Stimulated activated CD4-positive, alpha-beta T cell treated with anti-CD3 and anti-CD28 coated beads, Interleukin-15, amount 100 ng/mL, for 48 hours (primary cell): Measurements from ENCODE around the gene NLGN1.

ENCODE experiments used
- DNase-seq, 2 donors: peaks; one replicate each; pipeline ENCODE4 v3.0.0-alpha.2; 2020; ENCODE audit warnings: low read depth in 2 of 2

NLGN1 gene

DNA sequence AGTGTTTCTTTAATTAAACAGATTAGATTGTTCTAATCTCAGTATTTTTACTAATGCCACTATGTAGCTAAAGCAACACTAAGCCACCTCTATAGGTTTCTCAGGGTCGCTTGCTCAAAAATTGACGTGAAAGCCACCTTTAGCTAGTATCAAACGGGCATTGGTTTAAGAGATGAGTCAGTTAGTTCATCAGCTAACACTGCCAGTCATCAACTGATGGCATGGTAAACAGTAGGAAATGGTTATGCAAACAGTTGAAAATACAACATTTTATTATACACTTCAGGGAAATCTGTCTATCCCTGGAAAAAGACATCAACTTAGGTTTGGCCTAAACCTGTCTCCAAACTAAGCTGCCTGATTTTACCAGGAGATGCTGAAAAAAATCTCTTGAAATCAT, 879.3 kb downstream of the NLGN1 start:
- no peak for DNase-seq

DNA sequence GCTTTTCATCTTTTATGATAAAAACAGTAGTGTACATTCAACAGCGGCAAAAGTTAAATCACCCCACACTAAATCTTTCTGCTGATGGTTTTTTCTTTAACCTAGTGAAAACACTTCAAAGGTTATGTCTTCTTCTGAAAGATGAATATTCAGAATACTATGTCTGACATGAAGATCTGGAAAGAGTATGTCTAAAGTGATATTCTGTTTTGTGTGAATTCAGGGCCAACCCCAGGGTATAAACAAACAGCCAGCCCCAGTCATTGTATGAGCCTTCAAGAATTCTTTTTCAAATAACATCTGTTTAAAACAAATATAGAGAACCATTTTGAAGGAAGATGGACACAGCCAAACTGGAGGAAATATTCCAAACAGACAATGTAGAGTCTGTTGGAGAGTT, 880.5 kb downstream of the NLGN1 start:
- DNase-seq = no peak

DNA sequence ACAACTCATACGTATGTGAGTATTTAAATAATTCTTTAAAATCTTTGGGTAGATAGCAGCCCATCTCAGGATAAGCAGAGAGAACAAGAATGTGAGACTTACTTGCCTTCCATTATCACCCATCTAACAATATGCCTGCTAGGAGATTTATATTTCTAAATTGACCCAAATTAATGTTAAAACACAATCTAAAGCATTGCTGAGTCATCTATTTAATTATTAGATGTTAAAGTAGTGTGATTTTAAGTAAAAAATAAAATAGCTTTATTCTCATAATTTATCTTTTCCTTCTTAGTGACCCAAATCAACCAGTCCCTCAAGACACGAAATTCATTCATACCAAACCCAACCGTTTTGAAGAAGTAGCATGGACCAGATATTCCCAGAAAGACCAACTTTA, 882.6 kb downstream of the NLGN1 start:
- DNase-seq = no peak

DNA sequence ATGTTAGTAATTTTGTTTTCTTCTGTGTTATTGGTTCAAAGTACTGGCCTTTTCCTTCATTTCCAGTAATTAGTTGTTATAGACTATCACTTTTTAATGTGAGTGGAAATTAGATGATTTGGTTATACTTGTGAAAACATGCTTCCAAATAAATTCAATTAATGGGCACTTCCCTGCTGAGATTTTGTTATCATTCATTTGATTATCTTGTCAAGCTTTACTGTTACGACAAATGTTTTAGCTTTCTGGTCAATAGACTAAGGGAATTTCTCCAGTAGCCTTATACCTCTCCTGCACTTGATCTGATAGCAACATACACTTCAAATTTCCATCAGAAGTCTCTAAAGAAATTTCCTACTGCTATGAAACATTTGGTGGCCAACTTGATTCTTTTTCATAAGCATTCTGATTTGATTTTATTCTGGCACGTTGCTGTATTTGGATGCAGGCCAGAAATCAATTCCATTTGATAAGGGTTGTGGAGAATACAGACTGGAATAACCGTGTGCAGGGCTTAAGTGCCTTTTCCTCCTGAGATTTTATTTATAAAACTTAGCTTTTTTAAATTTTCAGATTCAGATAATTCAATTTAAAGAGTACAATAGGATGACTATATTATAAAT, 887.8 kb downstream of the NLGN1 start:
- DNase-seq = no peak

DNA sequence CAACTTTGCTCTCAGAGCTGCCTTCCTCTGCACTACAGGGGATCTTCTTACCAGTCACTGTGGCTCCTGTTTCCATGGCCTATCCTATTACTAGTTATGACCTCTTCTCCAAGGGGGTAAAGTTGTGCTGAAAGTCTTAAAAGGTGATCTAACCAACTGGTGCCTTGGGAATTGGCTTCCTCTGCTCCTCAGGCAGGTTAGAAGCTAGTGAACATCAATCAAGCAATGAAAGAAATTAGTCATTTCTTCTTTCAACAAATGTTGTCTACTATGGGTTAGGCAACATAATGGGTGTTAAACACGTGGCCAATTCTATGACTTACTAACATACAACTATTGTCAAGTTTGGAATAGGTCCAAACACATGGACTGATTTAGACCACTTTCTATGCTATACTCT, 890.2 kb downstream of the NLGN1 start:
- DNase-seq = no peak

DNA sequence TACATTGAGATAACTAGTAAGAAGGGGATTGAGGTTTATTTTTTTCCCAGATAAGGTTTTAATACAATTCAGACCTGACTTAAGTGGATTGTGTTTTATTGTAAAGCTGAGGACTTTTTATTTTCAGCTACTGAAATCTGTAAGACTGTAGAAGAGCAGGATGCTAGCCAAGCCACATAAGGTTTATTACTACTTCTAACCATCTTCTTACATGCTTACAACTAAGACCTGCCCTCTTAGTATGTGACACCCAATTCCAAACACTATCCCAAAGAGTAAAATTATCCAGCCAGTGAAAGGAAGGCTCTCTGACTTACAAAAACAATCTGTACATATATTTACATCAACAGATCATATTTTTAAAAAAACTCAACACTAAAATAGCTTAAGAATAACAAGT, 897.1 kb downstream of the NLGN1 start:
- DNase-seq = no peak

DNA sequence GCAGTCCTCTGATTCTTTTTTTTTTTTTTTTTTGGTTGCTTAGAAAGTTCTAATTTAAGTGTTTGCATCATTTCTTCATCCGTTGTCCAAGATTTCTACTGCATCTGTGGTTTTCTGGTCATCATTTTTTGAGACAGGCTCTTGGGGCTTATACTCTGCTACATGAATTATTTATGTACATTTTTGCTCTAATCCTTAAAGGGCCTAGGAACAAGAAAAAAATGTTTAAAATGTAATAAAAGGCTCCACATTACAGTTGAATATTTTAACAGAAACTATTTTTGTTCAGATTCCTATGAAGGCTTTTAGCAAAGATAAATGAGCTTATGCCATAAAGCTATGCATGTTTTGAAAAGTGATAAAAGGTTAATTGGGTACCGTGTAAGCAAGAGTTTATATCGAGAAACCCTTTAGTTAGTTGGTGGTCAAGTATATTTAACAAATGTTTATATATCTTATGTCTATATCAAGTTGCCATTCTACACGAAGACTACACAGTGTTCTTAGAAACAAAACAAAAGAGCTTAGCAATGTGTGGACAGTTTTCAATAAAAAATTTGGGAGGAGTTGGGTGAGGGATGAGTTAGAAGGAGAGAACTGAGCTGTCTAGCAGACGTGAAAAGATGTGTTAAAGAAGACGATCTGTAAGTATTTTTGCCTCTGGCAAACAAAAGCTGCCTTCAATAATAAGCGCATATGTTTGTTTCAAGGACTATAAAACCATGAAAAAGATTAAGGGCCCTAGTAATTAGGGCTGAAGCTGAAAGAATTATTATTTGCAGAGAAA, 898.0 kb downstream of the NLGN1 start:
- no peak for DNase-seq

DNA sequence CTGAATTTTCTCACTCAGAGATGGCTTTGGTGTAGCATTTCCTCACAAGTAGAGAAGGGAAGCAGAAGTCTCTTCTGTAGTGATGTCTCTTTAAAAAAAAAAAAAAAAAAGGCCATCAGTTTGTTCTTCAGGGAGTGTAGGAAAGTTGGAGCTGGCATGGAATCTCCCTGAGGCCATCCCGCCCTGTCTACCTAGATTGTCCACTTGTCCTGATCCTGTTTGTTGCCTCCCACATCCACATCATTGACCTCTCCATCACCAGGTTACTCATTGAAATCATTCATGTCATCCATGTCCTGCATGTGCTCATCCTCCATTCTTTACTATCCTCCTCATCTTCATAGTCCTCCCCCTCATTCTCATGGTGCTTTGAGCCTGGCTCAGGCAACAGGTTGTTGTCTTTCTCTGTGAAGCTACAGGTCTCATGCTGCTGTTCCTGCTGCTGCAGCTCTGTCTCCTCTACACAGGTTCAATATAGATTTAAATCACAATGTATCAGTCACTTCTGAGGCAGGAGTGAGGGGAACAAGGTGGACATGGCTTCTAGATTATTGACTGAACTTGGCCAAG, 905.3 kb downstream of the NLGN1 start:
- no peak for DNase-seq

DNA sequence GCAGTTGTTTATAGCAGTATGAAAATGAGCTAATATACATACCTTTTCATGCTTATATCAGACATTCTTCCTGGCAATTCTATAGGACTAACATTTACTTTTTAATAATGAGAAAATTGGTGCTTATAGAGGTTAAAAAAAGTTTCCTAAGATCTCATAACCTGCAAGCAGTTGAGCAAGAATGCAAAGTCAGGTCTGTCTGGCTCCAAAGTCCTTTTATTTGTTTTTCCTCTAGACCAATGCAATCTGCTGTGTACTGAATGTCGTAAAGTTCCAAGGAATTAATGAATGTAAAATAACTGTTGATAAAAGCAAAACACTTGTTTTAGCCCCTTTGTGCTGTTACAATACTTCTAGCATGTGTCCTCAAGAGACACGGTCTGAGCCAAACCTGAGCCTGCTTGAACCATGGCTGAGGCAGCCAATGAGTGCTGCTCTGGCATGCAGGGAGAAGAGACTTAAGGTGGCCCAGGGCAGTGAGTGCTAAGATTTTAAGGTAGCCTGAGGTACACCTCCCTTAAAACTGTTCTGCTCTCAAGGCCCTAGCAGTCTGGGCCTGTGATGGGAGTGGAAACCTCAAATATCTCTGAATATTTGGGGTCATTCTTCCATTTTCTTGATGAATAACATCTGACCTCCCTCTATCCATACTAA, 906.5 kb downstream of the NLGN1 start:
- no peak for DNase-seq

DNA sequence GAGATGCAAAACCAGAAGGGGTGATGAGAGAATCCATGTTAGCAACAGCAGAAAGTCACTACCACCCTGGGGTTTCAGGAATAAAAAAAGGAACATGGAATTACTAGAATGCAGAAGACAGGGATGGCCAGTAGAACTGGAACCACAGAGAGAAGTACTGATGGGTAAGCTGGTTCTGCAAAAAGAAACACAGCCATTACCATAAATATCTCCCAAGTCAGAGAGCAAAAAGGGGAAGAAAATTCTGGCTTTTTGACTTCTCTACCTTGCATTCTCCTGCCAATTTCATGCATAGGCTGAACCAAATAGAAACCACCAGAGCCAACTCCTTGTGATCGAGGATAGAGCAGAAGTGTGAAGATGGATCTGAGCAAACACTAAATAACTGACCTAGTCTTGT, 911.2 kb downstream of the NLGN1 start:
- DNase-seq = no peak

DNA sequence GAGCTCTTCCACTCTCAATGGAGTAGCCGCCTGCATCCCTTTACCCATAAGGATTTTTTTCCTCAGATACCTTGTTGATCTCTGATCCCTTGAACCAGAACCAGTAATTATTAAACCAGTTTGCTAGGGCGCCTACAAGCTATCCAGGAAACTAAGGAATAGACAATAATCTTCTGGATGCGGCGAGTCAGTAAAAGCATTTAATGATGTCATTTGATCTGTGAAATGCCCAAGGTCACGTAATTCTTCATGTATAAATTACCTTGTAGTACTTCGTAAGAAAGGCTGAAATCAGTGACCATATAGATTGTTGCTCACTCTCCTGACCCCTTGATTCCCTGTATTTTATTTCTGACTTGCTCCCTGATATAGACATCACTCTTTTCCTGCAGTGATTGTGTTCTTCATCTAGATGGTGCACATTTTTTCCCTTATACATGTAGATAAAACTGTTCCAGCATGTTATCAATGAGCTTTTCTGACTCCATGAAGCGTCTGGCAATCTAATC, 913.0 kb downstream of the NLGN1 start:
- DNase-seq = no peak

DNA sequence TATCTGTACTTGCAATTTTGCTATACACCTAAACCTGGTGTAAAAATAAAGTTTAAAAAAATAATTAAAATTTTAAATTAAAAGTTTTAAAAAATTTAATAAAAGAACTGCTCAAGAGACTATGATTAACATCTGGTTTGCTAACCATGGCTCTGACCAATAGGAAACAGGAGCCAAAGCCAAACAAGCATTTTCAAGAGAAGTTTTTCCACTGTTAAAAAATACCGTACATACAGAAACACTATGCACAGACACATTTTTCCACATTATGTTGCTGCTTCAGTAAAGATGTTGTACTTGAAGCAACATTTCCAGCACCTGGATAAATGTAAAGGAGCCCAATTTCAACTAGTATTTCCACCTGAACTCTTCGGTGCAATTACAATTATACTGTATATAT, 917.7 kb downstream of the NLGN1 start:
- no peak for DNase-seq

DNA sequence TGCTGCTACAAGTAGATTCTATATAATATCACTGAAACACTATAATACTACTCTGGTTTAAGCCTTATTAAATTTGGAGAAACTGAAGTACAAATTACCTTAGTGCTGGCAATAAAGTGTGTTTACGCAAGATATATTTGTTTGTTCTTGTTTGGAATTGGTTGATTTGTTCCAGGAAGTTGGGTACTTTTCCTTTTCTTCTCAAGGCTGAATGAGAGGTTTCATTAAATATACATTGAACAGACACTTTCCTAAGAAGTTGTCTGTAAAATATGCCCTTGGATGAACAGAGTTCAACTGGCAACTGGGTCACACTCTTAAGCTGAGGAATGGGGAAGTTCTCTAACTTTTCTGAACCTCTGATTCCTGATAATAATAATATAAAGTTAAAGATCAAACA, 919.5 kb downstream of the NLGN1 start:
- DNase-seq = no peak

DNA sequence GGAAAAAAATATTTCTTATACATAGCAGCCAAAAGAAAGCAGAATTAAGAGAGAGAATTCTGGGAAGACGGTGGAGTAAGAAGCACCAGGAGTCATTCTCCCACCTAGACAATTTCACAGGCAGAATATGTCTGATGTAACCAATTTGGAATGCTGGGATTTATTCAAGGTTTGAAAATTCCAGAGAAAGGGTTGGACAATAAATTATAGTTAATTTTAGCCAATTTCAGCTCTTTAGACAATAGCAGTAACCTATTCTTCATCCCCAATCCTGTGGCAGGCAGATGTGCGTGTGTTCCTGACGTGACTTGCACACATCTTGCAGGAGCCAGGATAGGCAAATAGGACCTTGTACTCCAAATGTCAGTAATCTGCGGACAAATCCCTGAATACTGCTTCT, 920.6 kb downstream of the NLGN1 start:
- no peak for DNase-seq

DNA sequence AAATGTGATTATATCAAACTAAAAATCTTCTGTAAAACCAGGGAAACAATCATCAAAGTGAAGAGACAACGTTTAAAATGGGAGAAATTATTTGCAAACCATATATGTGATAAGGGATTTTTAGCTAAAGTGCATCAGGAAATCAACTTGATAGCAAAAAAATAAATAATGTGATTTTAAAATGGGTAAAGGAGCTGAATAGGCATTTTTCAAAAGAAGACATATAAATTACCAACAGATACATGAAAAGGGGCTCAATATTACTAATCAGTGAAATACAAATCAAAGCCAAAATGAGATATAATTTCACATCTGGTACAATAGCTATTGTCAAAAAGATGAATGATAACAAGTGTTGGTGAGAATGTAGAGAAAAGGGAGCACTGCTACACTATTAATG, 924.0 kb downstream of the NLGN1 start:
- no peak for DNase-seq

DNA sequence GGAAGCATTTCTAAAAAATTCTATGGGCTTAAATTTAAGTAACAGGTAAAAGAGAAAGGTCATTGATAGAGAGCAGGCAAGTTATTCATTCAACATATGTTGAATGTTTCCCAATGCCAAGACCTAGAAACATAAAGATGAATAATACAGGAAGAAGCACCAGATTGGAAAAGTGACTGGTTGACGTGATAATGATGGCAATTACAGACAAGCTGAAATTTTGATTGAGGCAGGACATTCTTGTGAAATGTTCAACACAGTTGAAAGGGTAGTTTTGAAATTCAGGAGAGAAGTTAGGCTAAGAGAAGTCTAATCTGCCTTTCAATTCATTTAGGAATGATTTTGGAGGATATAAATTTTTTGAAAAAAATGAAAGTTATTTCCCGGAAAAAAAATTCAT, 925.2 kb downstream of the NLGN1 start:
- DNase-seq = no peak

DNA sequence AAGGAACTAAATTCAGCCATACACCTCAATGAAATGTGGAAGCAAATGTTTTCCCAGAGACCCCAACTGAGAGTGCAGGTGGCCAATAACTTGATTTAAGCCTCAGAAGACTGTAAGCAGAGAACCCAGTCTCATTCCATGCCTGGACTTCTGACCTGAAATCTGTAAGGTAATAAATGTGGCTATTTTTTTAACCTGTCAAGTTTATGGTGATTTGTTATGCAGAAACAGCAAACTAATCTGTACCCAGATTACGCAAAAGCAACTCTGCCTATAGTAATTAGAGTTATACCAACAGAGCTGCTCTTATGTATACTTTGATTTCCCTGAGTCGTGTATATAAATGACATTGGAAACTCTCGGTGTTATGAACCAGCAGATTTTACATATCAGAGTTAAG, 927.6 kb downstream of the NLGN1 start:
- no peak for DNase-seq

DNA sequence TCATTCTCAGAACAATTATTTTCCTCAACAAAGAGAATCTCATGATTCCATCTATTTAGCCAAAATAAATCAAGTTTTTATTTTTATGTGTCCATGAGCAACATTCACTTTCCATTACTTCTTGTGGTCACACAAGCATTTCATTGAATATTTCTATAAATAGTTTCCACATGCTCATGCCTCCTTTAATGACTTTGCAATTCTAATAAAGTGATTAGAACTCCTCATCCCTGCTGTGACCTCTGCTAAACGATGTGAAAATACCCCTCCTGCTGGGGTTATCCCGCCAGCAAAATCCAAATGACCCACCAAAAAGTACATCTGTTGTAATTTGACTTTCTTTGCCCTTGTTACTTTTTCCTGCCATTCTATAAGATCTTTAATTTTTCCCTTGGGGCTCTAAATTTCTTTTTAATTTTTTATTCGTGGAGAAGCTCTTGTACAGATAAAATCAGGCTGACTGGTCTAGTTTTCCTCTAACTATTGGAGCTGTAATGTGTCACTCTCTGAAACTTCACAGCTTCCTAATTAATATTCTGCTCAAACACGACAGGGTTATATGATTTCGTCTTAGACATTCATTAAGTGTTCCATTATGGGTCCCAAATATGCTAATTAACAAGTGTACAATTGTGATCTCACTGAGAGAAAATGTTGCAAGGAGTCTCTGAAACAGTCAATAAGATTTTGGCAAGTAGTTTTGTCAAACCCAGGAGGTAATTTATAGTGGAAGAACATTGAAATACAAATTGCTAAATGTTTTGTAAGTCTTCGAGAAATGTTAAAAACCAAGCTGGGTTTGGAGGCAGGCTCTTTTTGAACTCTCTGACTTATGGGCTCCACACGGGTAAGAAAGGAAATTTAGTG, 928.5 kb downstream of the NLGN1 start:
- DNase-seq = no peak

DNA sequence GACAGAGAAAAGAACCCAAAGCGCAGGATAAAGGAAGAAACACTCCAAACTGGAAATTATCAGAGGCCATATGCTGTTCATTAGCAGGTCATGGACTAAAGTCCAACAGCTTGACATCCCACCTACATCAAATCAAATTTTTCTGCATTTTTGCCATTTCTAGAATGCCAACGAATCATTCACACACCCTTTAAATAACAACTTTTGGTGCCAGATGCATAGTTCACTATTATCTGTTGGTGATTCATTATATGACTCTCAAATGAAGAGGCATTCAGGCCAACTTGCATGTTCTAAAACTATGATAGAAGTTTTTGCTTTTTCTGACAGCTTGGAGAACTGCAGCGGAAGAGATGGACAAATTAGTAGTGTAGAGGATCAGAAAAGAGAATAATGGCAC, 931.8 kb downstream of the NLGN1 start:
- no peak for DNase-seq

DNA sequence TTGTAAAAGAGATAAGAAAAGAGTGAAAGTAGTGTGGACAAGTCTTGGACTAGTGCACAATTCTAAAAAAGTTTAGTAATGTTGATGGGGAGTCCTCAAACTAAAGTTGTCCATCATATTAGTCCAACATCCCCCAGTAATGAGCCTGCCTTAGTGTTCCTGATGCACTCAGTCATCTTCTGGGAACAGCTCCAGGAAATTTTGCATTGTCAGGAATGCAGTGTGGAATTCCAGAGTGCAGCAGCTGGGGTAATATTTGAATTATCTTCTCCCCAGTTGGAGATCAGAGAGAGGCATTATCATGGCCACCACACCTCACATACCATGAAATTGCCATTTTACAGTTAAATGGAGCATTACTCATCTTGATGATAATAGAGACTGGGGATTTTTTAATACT, 932.8 kb downstream of the NLGN1 start:
- DNase-seq = no peak

DNA sequence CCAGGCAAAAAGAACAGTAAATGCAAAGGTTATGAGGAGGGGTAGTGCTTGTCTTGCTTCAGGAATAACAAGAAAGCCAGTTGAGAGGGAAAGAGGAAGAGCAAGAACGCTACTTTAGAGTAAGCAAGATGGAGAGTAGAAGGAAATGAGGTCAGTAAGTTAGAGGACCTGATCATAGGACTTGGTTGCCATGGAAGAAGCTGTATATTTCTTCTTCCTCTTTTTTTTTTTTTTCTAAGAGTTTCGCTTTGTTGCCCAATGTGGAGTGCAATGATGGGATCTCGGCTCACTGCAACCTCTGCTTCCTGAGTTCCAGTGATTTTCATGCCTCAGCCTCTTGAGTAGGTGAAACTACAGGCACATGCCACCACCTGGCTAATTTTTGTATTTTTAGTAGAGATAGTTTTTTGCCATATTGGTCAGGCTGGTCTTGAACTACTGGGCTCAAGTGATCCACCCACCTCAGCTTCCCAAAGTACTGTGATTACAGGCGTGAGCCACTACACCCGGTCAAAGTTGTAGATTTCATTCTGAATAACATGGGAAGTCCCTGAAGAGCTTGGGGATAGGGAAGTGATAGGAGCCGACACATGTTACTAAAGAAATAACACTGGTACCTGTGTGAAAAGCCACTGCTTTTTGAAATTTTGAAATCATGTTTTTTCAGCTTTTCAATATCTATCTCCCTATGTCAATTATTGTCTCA, 933.7 kb downstream of the NLGN1 start:
- DNase-seq = no peak
